AG09319 (cell line): ENCODE measurements around the gene ATP6AP1.

Experiments
- DNase-seq: peaks from one replicate; pipeline ENCODE4 v3.0.0-alpha.2; 2010; ENCODE audit warnings: low read depth; ENCODE audit errors: extremely low read depth
- TF ChIP-seq, protein P1 (sequence below): IDR thresholded peaks from 2 replicates; pipeline ENCODE4 v1.5.1; 2011; ENCODE audit warnings: low read depth, mild to moderate bottlenecking, inconsistent platforms, low read length, moderate library complexity

Gene ATP6AP1

DNA sequence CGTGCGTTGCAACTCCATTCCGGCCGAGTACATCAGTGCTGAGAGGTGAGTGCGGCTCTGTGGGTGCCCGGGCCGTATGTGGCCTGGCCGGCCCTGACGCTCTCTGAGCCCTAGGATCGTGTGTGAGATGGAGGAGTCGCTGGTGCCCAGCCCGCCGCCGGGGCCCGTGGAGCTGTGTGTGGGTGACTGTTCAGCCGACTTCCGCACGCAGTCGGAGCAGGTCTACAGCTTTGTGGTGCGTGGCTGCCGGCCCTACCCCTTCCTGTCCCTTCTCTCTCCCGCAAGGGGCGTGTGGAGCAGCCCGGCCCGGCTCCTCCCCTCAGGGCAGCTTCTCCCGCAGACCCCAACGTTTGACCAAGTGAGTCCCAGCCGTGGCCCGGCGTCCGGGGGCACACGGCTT is 37.6 kb downstream of the ATP6AP1 start:
- no peak for DNase-seq
- TF ChIP-seq, protein P1, sequence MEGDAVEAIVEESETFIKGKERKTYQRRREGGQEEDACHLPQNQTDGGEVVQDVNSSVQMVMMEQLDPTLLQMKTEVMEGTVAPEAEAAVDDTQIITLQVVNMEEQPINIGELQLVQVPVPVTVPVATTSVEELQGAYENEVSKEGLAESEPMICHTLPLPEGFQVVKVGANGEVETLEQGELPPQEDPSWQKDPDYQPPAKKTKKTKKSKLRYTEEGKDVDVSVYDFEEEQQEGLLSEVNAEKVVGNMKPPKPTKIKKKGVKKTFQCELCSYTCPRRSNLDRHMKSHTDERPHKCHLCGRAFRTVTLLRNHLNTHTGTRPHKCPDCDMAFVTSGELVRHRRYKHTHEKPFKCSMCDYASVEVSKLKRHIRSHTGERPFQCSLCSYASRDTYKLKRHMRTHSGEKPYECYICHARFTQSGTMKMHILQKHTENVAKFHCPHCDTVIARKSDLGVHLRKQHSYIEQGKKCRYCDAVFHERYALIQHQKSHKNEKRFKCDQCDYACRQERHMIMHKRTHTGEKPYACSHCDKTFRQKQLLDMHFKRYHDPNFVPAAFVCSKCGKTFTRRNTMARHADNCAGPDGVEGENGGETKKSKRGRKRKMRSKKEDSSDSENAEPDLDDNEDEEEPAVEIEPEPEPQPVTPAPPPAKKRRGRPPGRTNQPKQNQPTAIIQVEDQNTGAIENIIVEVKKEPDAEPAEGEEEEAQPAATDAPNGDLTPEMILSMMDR: no peak

DNA sequence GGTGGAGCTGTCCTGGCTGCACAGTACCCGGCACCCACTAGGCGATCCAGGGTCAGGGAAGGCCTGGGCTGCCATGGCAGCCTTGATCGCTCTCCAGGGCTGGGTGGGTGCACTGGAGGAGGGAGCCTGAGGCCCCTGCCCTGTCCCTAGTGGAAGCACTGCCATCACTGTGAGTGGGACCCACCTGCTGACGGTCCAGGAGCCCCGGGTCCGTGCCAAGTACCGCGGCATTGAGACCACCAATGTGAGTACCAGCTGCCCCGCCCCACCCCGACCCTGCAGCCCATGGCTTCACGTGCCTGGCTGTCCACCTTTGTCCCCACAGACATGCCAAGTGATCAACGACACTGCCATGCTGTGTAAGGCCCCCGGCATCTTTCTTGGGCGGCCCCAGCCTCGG is 38.4 kb downstream of the ATP6AP1 start:
- TF ChIP-seq, protein P1: no peak
- DNase-seq: no peak

DNA sequence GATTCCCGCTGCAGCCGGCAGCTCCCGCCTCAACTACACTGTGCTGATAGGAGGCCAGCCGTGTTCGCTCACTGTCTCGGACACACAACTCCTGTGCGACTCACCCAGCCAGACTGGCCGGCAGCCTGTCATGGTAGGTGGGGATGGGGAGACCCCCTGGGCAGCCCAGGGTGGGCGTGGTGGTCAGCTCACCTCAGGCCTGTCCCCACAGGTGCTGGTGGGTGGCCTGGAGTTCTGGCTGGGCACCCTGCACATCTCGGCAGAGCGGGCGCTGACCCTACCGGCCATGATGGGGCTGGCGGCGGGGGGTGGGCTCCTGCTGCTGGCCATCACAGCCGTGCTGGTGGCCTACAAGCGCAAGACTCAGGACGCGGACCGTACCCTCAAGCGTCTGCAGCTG is 39.1 kb downstream of the ATP6AP1 start:
- TF ChIP-seq, protein P1: no peak
- no peak for DNase-seq

DNA sequence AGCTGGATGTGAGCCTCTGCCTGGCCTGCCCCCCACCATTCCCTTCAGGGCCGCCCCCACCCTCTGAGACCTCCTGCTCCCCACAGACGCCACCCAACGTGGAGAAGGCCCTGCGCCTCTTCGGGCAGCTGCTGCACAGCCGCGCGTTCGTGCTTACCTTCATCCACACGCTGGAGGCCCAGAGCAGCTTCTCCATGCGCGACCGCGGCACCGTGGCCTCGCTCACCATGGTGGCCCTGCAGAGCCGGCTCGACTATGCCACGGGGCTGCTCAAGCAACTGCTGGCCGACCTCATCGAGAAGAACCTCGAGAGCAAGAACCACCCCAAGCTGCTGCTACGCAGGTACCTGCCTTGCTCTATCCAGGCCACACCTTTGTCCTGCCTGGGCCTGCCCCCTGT is 39.7 kb downstream of the ATP6AP1 start:
- TF ChIP-seq, protein P1: no peak
- DNase-seq: no peak

DNA sequence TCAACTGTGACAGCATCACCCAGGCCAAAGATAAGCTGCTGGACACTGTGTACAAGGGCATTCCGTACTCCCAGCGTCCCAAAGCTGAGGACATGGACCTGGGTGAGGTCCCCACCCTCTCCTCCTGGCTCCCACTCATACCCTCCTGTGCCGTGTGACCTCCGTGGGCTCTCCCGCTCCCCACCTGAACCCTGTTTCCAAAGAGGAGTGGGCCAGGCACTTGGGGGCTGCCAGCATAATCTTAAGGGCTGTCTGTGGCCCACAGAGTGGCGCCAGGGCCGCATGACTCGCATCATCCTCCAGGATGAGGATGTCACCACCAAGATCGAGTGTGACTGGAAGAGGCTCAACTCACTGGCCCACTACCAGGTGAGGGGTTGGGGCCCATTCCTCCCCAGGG is 40.6 kb downstream of the ATP6AP1 start:
- DNase-seq: no peak
- TF ChIP-seq, protein P1: no peak

DNA sequence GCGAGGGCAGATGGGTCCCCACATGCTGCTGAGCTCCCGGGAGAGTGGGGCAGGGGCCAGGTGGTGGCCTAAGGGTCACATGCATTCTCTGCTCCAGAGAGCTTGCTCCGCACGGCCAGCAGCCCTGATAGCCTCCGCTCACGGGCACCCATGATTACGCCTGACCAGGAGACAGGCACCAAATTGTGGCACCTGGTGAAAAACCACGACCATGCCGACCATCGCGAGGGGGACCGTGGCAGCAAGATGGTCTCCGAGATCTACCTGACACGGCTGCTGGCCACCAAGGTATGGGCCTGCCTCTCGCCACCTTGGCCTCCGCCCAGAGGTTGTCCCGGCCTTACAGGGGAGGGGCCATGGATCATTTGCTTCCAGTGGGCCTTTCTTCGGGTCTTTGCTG is 41.4 kb downstream of the ATP6AP1 start:
- DNase-seq: no peak
- TF ChIP-seq, protein P1: no peak

DNA sequence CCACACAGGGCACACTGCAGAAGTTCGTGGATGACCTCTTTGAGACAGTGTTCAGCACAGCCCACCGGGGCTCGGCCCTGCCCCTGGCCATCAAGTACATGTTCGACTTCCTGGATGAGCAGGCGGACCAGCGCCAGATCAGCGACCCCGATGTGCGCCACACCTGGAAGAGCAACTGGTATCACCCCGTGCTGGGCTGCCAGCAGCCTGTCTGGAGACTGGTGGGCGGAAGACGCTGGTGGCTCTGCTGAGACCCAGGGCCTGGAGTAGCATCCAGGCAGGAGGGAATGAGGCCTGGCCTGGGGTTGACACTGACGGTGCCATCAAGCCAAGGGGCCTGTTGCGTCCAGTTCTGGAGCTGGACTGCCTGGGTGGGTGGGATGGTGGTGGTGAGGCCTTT is 42.0 kb downstream of the ATP6AP1 start:
- TF ChIP-seq, protein P1: no peak
- DNase-seq: no peak
